ENCODE measurements around the gene SLC37A1. TPM values are rescaled to one million over a fixed set of nuclear protein-coding genes. Genes with fewer than 3 reads are reported as not detected.
A peak's percentile ranks its signal among the peaks of the same experiment; 100 is the strongest.

Gene SLC37A1
- total and polyA plus RNA-seq, 2 of the 13 experiments (the other 11 are each of a cell fraction or from before 2014, with no cell fraction given): 0.22 to 0.40 TPM

DNA sequence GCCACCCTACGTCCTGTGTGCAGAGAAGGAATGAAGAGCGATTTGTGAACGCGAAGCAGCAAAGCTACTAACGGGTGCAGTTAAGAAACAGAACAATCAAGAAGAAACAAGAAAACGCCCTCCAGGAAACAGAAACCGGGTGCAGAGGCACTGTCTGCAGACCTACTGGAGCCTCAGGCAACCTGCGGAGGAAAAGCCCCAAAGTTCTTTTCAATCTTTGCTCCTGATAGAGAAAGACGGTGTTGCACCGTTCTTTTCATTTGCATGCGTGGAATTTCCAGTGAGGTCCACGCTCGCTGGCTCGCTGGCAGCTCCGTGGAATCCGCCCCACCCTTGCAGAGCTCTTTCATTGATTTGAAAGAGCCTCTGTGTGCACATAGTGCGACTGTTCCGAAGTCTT is 102.8 kb downstream of the SLC37A1 start:
- Histone ChIP-seq H4K20me1 (ENCODE audit: insufficient read depth, low read length) (no peaks in the 10 kb centered on the region), H2AFZ (ENCODE audit: low read length) (no peak overlapping the region), H3K9ac (ENCODE audit: insufficient read depth, low read depth, low read length) (no peak overlapping the region), H3K9me3 (ENCODE audit: low read length) (no peaks in the 10 kb centered on the region), H3K36me3 (replicated peaks in 1 of 2; ENCODE audit: control insufficient read depth in 1 of 2, insufficient read depth in 2 of 2, low read length in 2 of 2) (no peaks in the 10 kb centered on the region), H3K27me3 (ENCODE audit: control insufficient read depth in 1 of 2, insufficient read depth in 2 of 2, low read length in 2 of 2) (peaks cover 2 to 36% of the 10 kb centered on the region in 2 experiments; a peak in 4 of 5 replicates), H3K4me3 (replicated peaks in 1 of 3; ENCODE audit: insufficient read depth in 1 of 3, low read depth in 2 of 3, low read length in 3 of 3) (no peak overlapping the region; a peak in 1 of 6 replicates), H3K4me1 (ENCODE audit: insufficient read depth, low read length) (peaks cover 42% of the 10 kb centered on the region), H3K79me2 (ENCODE audit: insufficient read depth, low read length) (no peaks in the 10 kb centered on the region), H3K27ac (ENCODE audit: extremely low read length, insufficient read depth, low read length) (no peak overlapping the region), H3K4me2 (ENCODE audit: low read depth, low read length) (peak overlapping the region; percentile 47)
- in situ Hi-C loops (cut with HindIII; ENCODE audit: extremely low pct_ligation_motif_present, low pct_unique_long_range_greater_than_20kb): no loop called here
- ATAC-seq (no peak; the same call in 2 of the 3 replicates), DNase-seq (ENCODE audit: low spot score) (no peak), FAIRE-seq (no peak)
- ChIA-PET POLR2A (no interaction called here), CTCF (ENCODE audit: low intra/inter-chr PET ratio, low total read pairs) (no interaction called here)
- intact Hi-C loops (cut with micrococcal nuclease; ENCODE audit: unreplicated experiment): no loop called here
- under 1% methylated on average over 13 of the region's 18 CpGs for WGBS (ENCODE audit: low lambda C conversion rate)
- no TSS peak for BruUV-seq (replicated peaks)
- TF ChIP-seq, protein P1, sequence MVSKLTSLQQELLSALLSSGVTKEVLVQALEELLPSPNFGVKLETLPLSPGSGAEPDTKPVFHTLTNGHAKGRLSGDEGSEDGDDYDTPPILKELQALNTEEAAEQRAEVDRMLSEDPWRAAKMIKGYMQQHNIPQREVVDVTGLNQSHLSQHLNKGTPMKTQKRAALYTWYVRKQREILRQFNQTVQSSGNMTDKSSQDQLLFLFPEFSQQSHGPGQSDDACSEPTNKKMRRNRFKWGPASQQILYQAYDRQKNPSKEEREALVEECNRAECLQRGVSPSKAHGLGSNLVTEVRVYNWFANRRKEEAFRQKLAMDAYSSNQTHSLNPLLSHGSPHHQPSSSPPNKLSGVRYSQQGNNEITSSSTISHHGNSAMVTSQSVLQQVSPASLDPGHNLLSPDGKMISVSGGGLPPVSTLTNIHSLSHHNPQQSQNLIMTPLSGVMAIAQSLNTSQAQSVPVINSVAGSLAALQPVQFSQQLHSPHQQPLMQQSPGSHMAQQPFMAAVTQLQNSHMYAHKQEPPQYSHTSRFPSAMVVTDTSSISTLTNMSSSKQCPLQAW (CRISPR knock-in tag; IDR thresholded peaks at IDR 0.05): 0 out of 2 replicates have a peak, but pooled peaks have one; percentile 21
- TF ChIP-seq RFXAP (CRISPR knock-in tag; IDR thresholded peaks at IDR 0.05; ENCODE audit: borderline replicate concordance): no peak

DNA sequence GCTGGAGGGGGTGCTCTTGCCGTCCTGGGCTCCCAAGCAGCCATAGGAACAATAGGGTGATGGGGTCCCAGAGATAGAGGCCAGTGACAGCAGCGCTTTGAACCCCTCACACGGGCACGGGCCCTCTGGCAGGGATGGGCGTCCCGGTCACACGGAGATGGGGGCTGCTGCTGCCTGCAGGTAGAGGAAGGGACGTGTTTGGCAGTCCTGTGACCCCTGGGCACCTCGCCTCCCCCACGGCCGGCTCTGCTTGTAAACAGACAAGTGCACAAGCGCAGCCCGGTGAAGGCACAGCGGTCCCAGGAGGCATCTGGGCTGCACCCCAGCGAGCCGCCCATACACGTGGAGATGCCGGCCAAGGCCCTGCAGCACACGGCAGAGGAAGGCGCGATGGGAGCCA is 103.3 kb downstream of the SLC37A1 start:
- Histone ChIP-seq H3K9ac (ENCODE audit: insufficient read depth, low read depth, low read length) (no peak overlapping the region), H3K4me1 (ENCODE audit: insufficient read depth, low read length) (peaks cover 47% of the 10 kb centered on the region), H3K9me3 (ENCODE audit: low read length) (no peaks in the 10 kb centered on the region), H4K20me1 (ENCODE audit: insufficient read depth, low read length) (no peaks in the 10 kb centered on the region), H3K27me3 (ENCODE audit: control insufficient read depth in 1 of 2, insufficient read depth in 2 of 2, low read length in 2 of 2) (peaks cover 2 to 36% of the 10 kb centered on the region in 2 experiments; a peak in 4 of 5 replicates), H2AFZ (ENCODE audit: low read length) (no peak overlapping the region), H3K79me2 (ENCODE audit: insufficient read depth, low read length) (no peaks in the 10 kb centered on the region), H3K36me3 (replicated peaks in 1 of 2; ENCODE audit: control insufficient read depth in 1 of 2, insufficient read depth in 2 of 2, low read length in 2 of 2) (no peaks in the 10 kb centered on the region), H3K4me3 (replicated peaks in 1 of 3; ENCODE audit: insufficient read depth in 1 of 3, low read depth in 2 of 3, low read length in 3 of 3) (no peak overlapping the region), H3K27ac (ENCODE audit: extremely low read length, insufficient read depth, low read length) (no peak overlapping the region), H3K4me2 (ENCODE audit: low read depth, low read length) (0 out of 2 replicates have a peak overlapping the region, but pooled peaks have one; percentile 47)
- ChIA-PET POLR2A (no interaction called here), CTCF (ENCODE audit: low intra/inter-chr PET ratio, low total read pairs) (no interaction called here)
- ATAC-seq: no peak
- FAIRE-seq: no peak
- WGBS (ENCODE audit: low lambda C conversion rate): 90% methylated on average over 5 of the region's 21 CpGs
- in situ Hi-C loops (cut with HindIII; ENCODE audit: extremely low pct_ligation_motif_present, low pct_unique_long_range_greater_than_20kb): no loop called here
- TF ChIP-seq YEATS4 (CRISPR knock-in tag; IDR thresholded peaks at IDR 0.05; ENCODE audit: borderline replicate concordance) (no peak), ELF4 (CRISPR knock-in tag; IDR thresholded peaks at IDR 0.05; ENCODE audit: borderline replicate concordance) (no peak), BRCA1 (CRISPR knock-in tag; IDR thresholded peaks at IDR 0.05) (no peak), NFE2L2 (IDR thresholded peaks at IDR 0.05; ENCODE audit: low read length) (no peak), ETV6 (CRISPR knock-in tag; conservative IDR thresholded peaks at IDR 0.05) (no peak), FOXJ3 (CRISPR knock-in tag; IDR thresholded peaks at IDR 0.05; ENCODE audit: borderline replicate concordance) (no peak), IRF2 (CRISPR knock-in tag; IDR thresholded peaks at IDR 0.05) (no peak), TCF7L2 (IDR thresholded peaks at IDR 0.05; ENCODE audit: low read depth, low read length) (no peak), NR3C1 (CRISPR knock-in tag; IDR thresholded peaks at IDR 0.05) (no peak), EEA1 (CRISPR knock-in tag; IDR thresholded peaks at IDR 0.05; ENCODE audit: borderline replicate concordance) (no peak), SETDB1 (CRISPR knock-in tag; IDR thresholded peaks at IDR 0.05; ENCODE audit: borderline replicate concordance) (no peak)
- TF ChIP-seq, protein P2, sequence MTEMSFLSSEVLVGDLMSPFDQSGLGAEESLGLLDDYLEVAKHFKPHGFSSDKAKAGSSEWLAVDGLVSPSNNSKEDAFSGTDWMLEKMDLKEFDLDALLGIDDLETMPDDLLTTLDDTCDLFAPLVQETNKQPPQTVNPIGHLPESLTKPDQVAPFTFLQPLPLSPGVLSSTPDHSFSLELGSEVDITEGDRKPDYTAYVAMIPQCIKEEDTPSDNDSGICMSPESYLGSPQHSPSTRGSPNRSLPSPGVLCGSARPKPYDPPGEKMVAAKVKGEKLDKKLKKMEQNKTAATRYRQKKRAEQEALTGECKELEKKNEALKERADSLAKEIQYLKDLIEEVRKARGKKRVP (CRISPR knock-in tag; IDR thresholded peaks at IDR 0.05): no peak
- TF ChIP-seq, protein P3, sequence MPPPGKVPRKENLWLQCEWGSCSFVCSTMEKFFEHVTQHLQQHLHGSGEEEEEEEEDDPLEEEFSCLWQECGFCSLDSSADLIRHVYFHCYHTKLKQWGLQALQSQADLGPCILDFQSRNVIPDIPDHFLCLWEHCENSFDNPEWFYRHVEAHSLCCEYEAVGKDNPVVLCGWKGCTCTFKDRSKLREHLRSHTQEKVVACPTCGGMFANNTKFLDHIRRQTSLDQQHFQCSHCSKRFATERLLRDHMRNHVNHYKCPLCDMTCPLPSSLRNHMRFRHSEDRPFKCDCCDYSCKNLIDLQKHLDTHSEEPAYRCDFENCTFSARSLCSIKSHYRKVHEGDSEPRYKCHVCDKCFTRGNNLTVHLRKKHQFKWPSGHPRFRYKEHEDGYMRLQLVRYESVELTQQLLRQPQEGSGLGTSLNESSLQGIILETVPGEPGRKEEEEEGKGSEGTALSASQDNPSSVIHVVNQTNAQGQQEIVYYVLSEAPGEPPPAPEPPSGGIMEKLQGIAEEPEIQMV (CRISPR knock-in tag; IDR thresholded peaks at IDR 0.05; ENCODE audit: low read depth): no peak
- no TSS peak for BruUV-seq (replicated peaks)
- DNase-seq (ENCODE audit: low spot score): no peak
- intact Hi-C loops (cut with micrococcal nuclease; ENCODE audit: unreplicated experiment): no loop called here

Data from HepG2 (cell line).